HG03469 (cell line): ENCODE results near the gene CGRRF1.

Experiments used
- ATAC-seq: cut with Tn5 transposase; IDR thresholded peaks from one replicate; pipeline ENCODE4 v1.9.1; 2021; ENCODE audit warnings: mild to moderate bottlenecking, moderate library complexity, moderate number of reproducible peaks; ENCODE audit not compliant: unreplicated experiment

CGRRF1 gene

GRCh38 chr14:54509546-54510501, at the start of gene CGRRF1:
Gene CGRRF1 (plus strand): TSS chr14:54509906. CDS start chr14:54509960, 54 bp downstream.
- peak; percentile 95 for ATAC-seq

GRCh38 chr14:54462048-54462447, 47.7 kb upstream of the CGRRF1 start:
- ATAC-seq, result no peak

GRCh38 chr14:54465654-54466053, 44.1 kb upstream of the CGRRF1 start:
- ATAC-seq, result no peak

GRCh38 chr14:54467280-54467679, 42.4 kb upstream of the CGRRF1 start:
- no peak for ATAC-seq

GRCh38 chr14:54470701-54471100, 39.0 kb upstream of the CGRRF1 start:
- no peak for ATAC-seq

GRCh38 chr14:54471641-54472040, 38.1 kb upstream of the CGRRF1 start:
- ATAC-seq, result no peak

- no peak for ATAC-seq
Measured at GRCh38 chr14:54472315-54472714, 37.4 kb upstream of the CGRRF1 start.

- ATAC-seq, result no peak
Measured at GRCh38 chr14:54474232-54474793, 35.4 kb upstream of the CGRRF1 start.

- no peak for ATAC-seq
Measured at GRCh38 chr14:54475187-54475899, 34.4 kb upstream of the CGRRF1 start.

- ATAC-seq, result no peak
Measured at GRCh38 chr14:54475911-54476310, 33.8 kb upstream of the CGRRF1 start.

- no peak for ATAC-seq
Measured at GRCh38 chr14:54478636-54479215, 31.0 kb upstream of the CGRRF1 start.

GRCh38 chr14:54480830-54481562, 28.7 kb upstream of the CGRRF1 start:
- no peak for ATAC-seq

GRCh38 chr14:54481695-54482094, 28.0 kb upstream of the CGRRF1 start:
- no peak for ATAC-seq

- no peak for ATAC-seq
Measured at GRCh38 chr14:54483073-54483745, 26.5 kb upstream of the CGRRF1 start.

GRCh38 chr14:54483846-54484245, 25.9 kb upstream of the CGRRF1 start:
- no peak for ATAC-seq

- no peak for ATAC-seq
Measured at GRCh38 chr14:54486685-54487084, 23.0 kb upstream of the CGRRF1 start.

- no peak for ATAC-seq
Measured at GRCh38 chr14:54487771-54488170, 21.9 kb upstream of the CGRRF1 start.

- ATAC-seq, result no peak
Measured at GRCh38 chr14:54488318-54488645, 21.4 kb upstream of the CGRRF1 start.

- peak; percentile 75 for ATAC-seq
Measured at GRCh38 chr14:54488646-54489317, 20.9 kb upstream of the CGRRF1 start, which contains the start of gene GMFB. Gene GMFB (minus strand): TSS chr14:54488980. CDS start chr14:54488927, 53 bp downstream.
